ENCODE data around the gene MORN5.

MORN5 gene

DNA sequence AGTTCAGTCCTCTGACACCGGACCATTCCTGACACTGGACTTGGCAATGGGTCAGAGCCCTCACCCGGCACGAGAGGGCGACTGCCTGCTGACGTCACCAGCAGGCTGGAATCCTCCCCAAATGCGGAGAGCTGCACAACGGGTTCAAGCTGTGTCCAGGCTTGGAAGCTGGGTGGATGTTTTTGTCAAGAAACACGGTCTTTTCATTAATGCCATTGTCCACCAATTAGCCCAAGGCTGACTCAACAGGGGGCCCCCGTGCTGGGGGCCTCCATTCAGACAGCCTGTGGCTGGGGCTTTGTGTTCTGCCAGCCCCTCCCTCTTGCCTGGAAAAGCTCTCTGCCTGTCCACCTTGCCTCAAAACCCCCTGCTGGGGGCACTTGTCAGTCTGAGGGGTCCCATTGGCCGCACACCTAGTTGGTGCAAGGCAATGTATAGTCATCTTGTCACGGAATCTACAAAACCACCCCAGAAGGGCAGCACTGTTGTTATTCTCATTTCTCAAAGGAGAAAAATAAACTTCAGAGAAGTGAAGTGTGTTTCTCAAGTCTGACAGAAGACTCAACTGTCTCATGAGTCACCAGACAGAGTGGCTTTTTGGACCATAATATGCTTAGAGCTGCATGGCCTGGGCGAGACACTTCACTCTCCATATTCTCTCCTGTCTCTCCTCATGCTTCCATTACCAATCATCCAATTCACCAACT is 24.7 kb upstream of the MORN5 start:
- Histone ChIP-seq H3K9me3 (ENCODE audit: low read length) (no peaks in the 10 kb centered on the region), H3K4me1 (ENCODE audit: insufficient read depth, low read length) (peaks cover 13% of the 10 kb centered on the region), H3K9ac (ENCODE audit: low read length) (no peak overlapping the region), H3K27ac (ENCODE audit: low read depth, low read length) (no peak overlapping the region), H3K4me3 (ENCODE audit: low read depth in 1 of 2, low read length in 2 of 2) (no peak overlapping the region), H3K27me3 (ENCODE audit: control insufficient read depth in 1 of 2, insufficient read depth in 2 of 2, low read length in 2 of 2) (no peaks in the 10 kb centered on the region), H3K36me3 (ENCODE audit: insufficient read depth, low read length) (no peaks in the 10 kb centered on the region)

DNA sequence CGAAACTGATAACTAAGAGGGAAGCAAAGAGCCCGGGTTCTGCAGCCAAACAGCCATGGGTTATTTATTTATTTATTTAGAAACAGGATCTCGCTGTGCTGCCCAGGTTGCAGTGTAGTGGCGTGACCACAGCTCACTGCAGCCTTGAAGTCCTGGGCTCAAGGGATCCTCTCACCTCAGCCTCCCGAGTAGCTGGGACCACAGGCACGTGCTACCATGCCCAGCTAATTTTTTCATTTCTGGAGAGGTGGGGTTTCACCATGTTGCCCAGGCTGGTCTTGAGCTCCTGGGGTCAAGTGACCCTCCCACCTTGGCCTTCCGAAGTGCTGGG is 24.2 kb upstream of the MORN5 start:
- Histone ChIP-seq H3K4me1 (ENCODE audit: insufficient read depth, low read length) (peaks cover 13% of the 10 kb centered on the region), H3K4me3 (ENCODE audit: low read depth in 1 of 2, low read length in 2 of 2) (no peak overlapping the region), H3K27ac (ENCODE audit: low read depth, low read length) (no peak overlapping the region), H3K36me3 (ENCODE audit: insufficient read depth, low read length) (no peaks in the 10 kb centered on the region), H3K9ac (ENCODE audit: low read length) (no peak overlapping the region), H3K9me3 (ENCODE audit: low read length) (no peaks in the 10 kb centered on the region), H3K27me3 (ENCODE audit: control insufficient read depth in 1 of 2, insufficient read depth in 2 of 2, low read length in 2 of 2) (no peaks in the 10 kb centered on the region)

DNA sequence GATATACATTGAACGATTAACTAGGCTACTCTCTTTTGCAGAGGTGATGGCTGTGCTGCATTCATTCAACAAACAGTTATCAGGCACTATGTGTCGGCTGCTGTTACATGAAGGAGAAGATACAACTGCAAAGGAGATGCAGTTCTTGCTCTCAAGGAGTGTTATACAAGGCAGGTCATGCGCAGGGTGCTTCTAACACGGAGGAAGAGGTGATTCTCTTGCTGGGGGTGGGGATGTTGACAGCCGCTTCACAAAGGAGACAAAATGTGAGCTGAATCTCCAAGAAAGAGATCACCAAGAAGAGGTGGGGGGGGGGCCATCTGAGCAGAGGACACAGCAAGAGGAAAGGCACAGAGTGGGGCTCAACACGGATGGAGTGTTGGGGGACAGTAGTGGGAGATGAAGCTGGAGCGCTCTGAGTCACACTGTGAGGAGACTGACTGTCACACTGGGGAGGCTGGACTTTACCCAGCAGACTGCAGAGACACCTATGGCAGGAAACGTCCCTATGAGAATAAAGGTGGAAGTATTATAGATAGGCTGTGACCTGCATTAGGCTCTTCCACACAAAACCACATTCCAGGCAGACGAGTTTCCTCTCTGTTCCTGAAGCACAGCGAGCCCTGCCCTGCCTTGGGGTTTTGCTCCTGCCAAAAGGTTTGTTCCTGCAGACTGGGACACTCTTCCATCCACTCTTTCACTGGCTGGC is 21.0 kb upstream of the MORN5 start:
- Histone ChIP-seq H3K9ac (ENCODE audit: low read length) (no peak overlapping the region), H3K4me3 (ENCODE audit: low read depth in 1 of 2, low read length in 2 of 2) (no peak overlapping the region), H3K27me3 (ENCODE audit: control insufficient read depth in 1 of 2, insufficient read depth in 2 of 2, low read length in 2 of 2) (no peaks in the 10 kb centered on the region), H3K4me1 (ENCODE audit: insufficient read depth, low read length) (no peaks in the 10 kb centered on the region), H3K27ac (ENCODE audit: low read depth, low read length) (no peak overlapping the region), H3K9me3 (ENCODE audit: low read length) (no peaks in the 10 kb centered on the region), H3K36me3 (ENCODE audit: insufficient read depth, low read length) (peaks cover 19% of the 10 kb centered on the region)

DNA sequence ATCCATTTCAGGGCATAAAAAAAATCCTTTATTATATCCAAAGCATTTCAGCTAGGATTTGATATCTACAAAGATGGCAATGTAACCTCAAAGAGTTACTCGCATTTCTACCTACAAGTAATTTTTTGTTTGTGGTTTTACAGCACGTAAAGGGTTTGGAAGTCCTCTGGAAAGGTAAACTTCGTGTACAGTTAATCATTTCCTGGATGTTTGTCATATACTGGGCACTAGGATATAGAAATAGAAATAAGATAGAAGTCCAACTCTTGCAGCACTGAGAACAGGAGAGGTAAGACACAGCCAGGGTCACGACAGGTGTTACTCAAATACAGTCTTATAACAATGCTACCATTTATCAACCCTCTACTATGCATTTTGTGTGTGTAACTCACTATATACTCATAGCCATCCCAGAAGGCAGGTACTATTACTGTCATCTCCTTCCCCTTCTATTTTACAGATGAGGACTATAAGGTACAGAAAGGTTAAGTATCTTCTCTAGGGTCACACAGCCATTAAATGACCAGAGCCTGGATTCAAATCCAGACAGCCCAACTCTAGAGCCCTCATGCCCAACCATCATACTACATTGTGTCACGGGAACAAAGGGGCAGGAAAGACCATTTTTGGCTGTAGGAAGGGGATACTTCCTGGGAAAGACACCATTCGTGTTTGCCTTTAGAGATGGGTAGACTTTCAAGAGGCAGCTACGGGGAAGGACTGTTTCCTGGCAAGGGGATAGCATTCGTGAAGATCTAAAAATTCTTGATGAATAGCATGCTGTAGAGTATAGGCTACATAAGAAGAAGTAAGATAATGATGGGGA is 19.1 kb upstream of the MORN5 start:
- Histone ChIP-seq H3K27me3 (ENCODE audit: control insufficient read depth in 1 of 2, insufficient read depth in 2 of 2, low read length in 2 of 2) (no peaks in the 10 kb centered on the region), H3K9me3 (ENCODE audit: low read length) (no peaks in the 10 kb centered on the region), H3K9ac (ENCODE audit: low read length) (no peak overlapping the region), H3K4me3 (ENCODE audit: low read depth in 1 of 2, low read length in 2 of 2) (no peak overlapping the region), H3K4me1 (ENCODE audit: insufficient read depth, low read length) (no peaks in the 10 kb centered on the region), H3K36me3 (ENCODE audit: insufficient read depth, low read length) (peaks cover 38% of the 10 kb centered on the region), H3K27ac (ENCODE audit: low read depth, low read length) (no peak overlapping the region)

DNA sequence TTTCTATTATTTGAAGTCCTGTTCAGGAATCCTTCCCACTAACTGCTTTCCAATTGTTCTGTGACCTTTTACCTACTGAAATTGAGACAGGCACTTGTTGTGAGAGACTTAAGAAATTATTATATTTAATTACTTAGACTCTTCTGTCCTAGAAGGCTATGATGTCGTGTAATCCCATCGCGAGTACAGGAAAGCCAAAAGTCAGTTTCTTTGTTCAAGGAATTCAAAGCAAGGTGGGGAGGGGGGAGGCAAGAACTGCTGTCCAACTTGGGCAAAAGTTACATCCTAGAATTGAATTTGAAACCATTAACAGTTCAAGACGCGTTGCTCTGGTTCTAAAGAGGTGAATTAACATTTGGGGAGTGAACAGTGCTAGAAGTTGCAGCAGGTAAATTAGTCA is 18.0 kb upstream of the MORN5 start:
- Histone ChIP-seq H3K4me1 (ENCODE audit: insufficient read depth, low read length) (no peaks in the 10 kb centered on the region), H3K36me3 (ENCODE audit: insufficient read depth, low read length) (peaks cover 48% of the 10 kb centered on the region), H3K9me3 (ENCODE audit: low read length) (no peaks in the 10 kb centered on the region), H3K9ac (ENCODE audit: low read length) (no peak overlapping the region), H3K4me3 (ENCODE audit: low read depth in 1 of 2, low read length in 2 of 2) (no peak overlapping the region), H3K27ac (ENCODE audit: low read depth, low read length) (no peak overlapping the region), H3K27me3 (ENCODE audit: control insufficient read depth in 1 of 2, insufficient read depth in 2 of 2, low read length in 2 of 2) (no peaks in the 10 kb centered on the region)

DNA sequence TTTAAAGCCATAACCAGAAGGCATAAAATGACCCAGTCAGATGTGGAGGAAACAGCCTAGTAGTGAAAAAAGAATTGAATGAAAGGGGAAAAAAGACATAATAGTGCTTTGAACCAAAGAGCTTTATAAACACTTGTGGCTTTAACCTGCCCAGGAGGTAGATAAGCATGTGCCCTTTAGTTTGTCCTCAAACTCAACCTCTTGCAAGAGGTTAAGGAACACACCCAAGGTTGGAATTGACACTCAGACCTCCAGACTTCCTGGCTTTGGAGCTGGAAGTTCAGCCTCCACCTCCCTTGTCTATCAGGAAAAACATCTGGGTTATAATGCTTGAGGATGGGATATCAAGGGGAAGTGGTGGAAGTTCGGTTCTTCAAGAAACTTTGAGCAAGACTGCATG is 16.4 kb upstream of the MORN5 start:
- Histone ChIP-seq H3K36me3 (ENCODE audit: insufficient read depth, low read length) (peaks cover 56% of the 10 kb centered on the region), H3K27ac (ENCODE audit: low read depth, low read length) (no peak overlapping the region)

DNA sequence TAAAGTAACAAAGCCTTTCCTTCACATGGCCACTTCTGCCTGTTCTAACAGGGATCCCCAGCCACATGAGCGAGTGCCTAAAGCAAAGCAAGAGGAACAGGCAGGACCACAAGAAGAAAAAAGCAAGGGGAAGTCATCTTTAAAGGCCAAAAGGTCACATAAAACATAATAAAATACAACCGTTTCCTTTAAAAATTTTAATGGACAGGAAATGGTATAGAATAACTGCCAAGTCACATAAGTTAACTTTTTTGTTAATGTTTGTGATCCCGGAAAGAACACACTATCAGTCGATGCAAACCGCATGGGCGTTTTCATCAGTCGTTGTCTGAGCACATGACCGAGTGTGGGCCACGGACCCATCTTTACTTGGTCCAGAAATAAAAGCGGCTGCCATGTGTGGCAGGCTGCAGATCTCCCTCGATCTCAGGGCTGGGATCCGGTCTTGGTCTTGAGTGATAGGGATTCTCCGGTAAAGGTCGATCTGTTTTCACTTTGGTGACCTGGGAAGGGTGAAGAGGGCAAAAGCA is 15.8 kb upstream of the MORN5 start:
- H3K4me3 ChIP-seq (ENCODE audit: low read depth in 1 of 2, low read length in 2 of 2): no peak overlapping the region
- H3K9me3 ChIP-seq (ENCODE audit: low read length): no peaks in the 10 kb centered on the region
- no peak overlapping the region for H3K9ac ChIP-seq (ENCODE audit: low read length)
- no peaks in the 10 kb centered on the region for H3K4me1 ChIP-seq (ENCODE audit: insufficient read depth, low read length)
- peaks cover 56% of the 10 kb centered on the region for H3K36me3 ChIP-seq (ENCODE audit: insufficient read depth, low read length)
- H3K27ac ChIP-seq (ENCODE audit: low read depth, low read length): no peak overlapping the region
- H3K27me3 ChIP-seq (ENCODE audit: control insufficient read depth in 1 of 2, insufficient read depth in 2 of 2, low read length in 2 of 2): no peaks in the 10 kb centered on the region

More for the DNA sequence above, 16.4 kb upstream of the MORN5 start:
- no peaks in the 10 kb centered on the region for H3K4me1 ChIP-seq (ENCODE audit: insufficient read depth, low read length)
- no peak overlapping the region for H3K4me3 ChIP-seq (ENCODE audit: low read depth in 1 of 2, low read length in 2 of 2)
- H3K27me3 ChIP-seq (ENCODE audit: control insufficient read depth in 1 of 2, insufficient read depth in 2 of 2, low read length in 2 of 2): no peaks in the 10 kb centered on the region
- H3K9me3 ChIP-seq (ENCODE audit: low read length): no peaks in the 10 kb centered on the region
- no peak overlapping the region for H3K9ac ChIP-seq (ENCODE audit: low read length)

DNA sequence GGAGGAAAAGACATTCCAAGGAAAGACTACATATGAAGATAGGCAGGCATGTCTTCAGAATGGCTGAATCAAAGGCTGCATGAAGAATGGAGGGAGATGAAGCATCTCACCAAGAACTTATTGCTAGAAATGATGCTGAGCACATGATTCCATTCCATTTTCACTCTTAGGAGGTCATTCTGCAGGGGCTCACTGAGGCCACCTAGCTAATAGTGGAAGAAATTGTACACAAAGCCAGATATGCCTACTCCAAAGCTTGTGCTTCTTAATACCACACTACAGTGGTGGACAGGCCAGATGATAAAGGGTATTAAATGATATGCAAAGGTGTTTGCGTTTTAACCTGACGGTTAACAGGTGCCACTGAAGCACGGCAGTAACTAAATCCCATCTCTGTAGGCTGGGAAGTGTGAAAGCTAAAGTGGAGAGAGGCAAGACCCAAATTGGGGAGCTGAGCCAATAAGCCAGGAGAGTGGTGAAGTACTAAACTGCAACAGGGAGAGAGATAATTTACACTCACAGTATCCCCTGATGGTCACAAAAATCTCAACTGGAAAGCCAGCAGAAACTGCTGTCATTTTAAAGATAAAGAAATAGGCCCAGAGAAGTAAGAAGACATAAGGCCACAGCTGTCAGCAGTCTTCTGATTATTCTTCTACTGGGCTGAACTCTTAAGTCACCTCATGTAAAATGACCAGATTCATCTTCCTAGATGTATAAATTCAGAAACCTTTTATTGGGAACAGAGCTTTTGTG is 14.7 kb upstream of the MORN5 start:
- Histone ChIP-seq H3K9me3 (ENCODE audit: low read length) (no peaks in the 10 kb centered on the region), H3K4me3 (ENCODE audit: low read depth in 1 of 2, low read length in 2 of 2) (no peak overlapping the region), H3K4me1 (ENCODE audit: insufficient read depth, low read length) (no peaks in the 10 kb centered on the region), H3K27ac (ENCODE audit: low read depth, low read length) (no peak overlapping the region), H3K27me3 (ENCODE audit: control insufficient read depth in 1 of 2, insufficient read depth in 2 of 2, low read length in 2 of 2) (no peaks in the 10 kb centered on the region), H3K36me3 (ENCODE audit: insufficient read depth, low read length) (peaks cover 61% of the 10 kb centered on the region), H3K9ac (ENCODE audit: low read length) (no peak overlapping the region)

DNA sequence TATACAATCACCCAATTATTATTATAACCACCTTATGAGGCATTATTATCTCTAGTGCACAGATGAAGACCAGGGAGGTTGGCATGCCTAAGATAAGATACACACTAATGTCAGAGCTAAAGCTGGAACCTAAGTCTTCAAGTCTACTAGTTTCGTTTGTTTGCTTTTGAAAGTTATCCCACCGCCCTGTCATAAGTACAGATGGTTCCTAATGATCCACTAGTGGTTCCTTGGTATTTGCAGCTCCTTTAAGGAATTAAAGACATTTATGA is 14.2 kb upstream of the MORN5 start:
- Histone ChIP-seq H3K27ac (ENCODE audit: low read depth, low read length) (no peak overlapping the region), H3K9me3 (ENCODE audit: low read length) (no peaks in the 10 kb centered on the region), H3K27me3 (ENCODE audit: control insufficient read depth in 1 of 2, insufficient read depth in 2 of 2, low read length in 2 of 2) (no peaks in the 10 kb centered on the region), H3K4me1 (ENCODE audit: insufficient read depth, low read length) (no peaks in the 10 kb centered on the region), H3K9ac (ENCODE audit: low read length) (no peak overlapping the region), H3K4me3 (ENCODE audit: low read depth in 1 of 2, low read length in 2 of 2) (no peak overlapping the region), H3K36me3 (ENCODE audit: insufficient read depth, low read length) (peaks cover 61% of the 10 kb centered on the region)

DNA sequence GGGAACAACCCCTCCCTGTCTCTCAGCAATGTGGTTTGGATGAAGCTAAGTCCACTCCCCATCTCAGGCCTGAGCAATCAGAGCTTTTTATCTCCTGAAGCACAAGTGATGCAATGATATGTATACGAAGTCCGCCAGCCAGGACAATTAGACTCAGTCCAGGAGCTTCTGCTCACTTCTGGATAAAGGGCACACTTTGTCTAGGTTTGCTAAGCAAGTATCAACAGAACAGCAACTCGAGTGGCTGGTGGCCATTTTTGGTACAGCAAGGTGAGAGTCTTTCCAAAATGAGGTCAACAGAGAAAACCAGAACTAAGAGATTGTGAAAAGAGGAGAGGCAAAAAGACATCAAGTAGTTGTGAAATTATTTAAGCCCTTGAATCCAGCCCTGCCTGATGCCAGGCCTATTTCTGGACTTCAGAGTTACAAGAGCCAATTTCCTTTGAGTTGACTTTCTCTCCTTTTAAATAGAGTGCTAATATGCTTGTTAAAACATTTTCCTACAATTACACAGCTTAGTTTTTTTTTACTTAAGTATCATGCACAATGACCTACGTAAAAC is 8.4 kb upstream of the MORN5 start:
- H3K4me1 ChIP-seq (ENCODE audit: insufficient read depth, low read length): peaks cover 12% of the 10 kb centered on the region
- H3K9me3 ChIP-seq (ENCODE audit: low read length): no peaks in the 10 kb centered on the region
- no peaks in the 10 kb centered on the region for H3K27me3 ChIP-seq (ENCODE audit: control insufficient read depth in 1 of 2, insufficient read depth in 2 of 2, low read length in 2 of 2)
- H3K36me3 ChIP-seq (ENCODE audit: insufficient read depth, low read length): peaks cover 26% of the 10 kb centered on the region
- H3K27ac ChIP-seq (ENCODE audit: low read depth, low read length): no peak overlapping the region
- no peak overlapping the region for H3K4me3 ChIP-seq (ENCODE audit: low read depth in 1 of 2, low read length in 2 of 2)
- no peak overlapping the region for H3K9ac ChIP-seq (ENCODE audit: low read length)

DNA sequence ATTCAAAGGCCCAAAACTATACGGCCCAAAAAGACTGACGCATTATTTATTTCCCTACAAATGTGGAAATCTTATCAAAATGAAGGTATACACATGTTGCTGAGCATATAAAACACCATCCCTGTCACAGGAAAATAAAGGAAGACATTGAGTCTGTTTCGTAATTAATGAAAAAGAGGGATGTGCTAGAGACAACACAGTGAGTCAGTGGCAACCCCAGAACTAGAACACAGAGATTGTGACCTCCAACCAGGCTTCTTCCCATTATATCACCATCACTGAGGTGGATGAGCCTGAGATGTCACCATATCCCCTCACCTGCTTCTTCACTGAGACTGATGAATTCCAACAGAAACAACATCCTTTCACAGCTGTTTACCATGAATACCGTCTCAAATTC is 3.9 kb upstream of the MORN5 start:
- Histone ChIP-seq H3K4me1 (ENCODE audit: insufficient read depth, low read length) (peaks cover 33% of the 10 kb centered on the region), H3K4me3 (ENCODE audit: low read depth in 1 of 2, low read length in 2 of 2) (no peak overlapping the region), H3K9ac (ENCODE audit: low read length) (no peak overlapping the region), H3K27ac (ENCODE audit: low read depth, low read length) (no peak overlapping the region), H3K36me3 (ENCODE audit: insufficient read depth, low read length) (peaks cover 10% of the 10 kb centered on the region), H3K9me3 (ENCODE audit: low read length) (no peaks in the 10 kb centered on the region), H3K27me3 (ENCODE audit: control insufficient read depth in 1 of 2, insufficient read depth in 2 of 2, low read length in 2 of 2) (no peaks in the 10 kb centered on the region)

Measured in muscle layer of colon (tissue), 2 donors.